ENCODE data around the gene PDE3A.

Gene PDE3A

GRCh38 chr12:20452496-20453010 is 84.2 kb downstream of the PDE3A start:
- Histone ChIP-seq H3K4me1 (ENCODE audit: low read length) (no peaks in the 10 kb centered on the region), H3K4me3 (ENCODE audit: low read length) (no peak overlapping the region), H3K27me3 (replicated peaks; ENCODE audit: insufficient read depth, low read length) (no peaks in the 10 kb centered on the region), H3K36me3 (replicated peaks; ENCODE audit: insufficient read depth, low read length) (no peaks in the 10 kb centered on the region), H3K9me2 (replicated peaks; ENCODE audit: insufficient read depth, low read length) (no peaks in the 10 kb centered on the region), H3K4me2 (ENCODE audit: low read depth, low read length) (no peak overlapping the region), H3K27ac (ENCODE audit: low read length) (no peak overlapping the region), H3F3A (ENCODE audit: insufficient read depth, low read length) (no peaks in the 10 kb centered on the region), H4K20me1 (ENCODE audit: insufficient read depth, low read length) (no peaks in the 10 kb centered on the region), H3K79me2 (ENCODE audit: low read length) (no peaks in the 10 kb centered on the region), H3K9me3 (replicated peaks; ENCODE audit: insufficient read depth, low read length) (no peaks in the 10 kb centered on the region), H2AFZ (ENCODE audit: low read length) (no peak overlapping the region), H3K9ac (ENCODE audit: low read length) (no peak overlapping the region)
- no peak for DNase-seq
- TF ChIP-seq, protein P1, sequence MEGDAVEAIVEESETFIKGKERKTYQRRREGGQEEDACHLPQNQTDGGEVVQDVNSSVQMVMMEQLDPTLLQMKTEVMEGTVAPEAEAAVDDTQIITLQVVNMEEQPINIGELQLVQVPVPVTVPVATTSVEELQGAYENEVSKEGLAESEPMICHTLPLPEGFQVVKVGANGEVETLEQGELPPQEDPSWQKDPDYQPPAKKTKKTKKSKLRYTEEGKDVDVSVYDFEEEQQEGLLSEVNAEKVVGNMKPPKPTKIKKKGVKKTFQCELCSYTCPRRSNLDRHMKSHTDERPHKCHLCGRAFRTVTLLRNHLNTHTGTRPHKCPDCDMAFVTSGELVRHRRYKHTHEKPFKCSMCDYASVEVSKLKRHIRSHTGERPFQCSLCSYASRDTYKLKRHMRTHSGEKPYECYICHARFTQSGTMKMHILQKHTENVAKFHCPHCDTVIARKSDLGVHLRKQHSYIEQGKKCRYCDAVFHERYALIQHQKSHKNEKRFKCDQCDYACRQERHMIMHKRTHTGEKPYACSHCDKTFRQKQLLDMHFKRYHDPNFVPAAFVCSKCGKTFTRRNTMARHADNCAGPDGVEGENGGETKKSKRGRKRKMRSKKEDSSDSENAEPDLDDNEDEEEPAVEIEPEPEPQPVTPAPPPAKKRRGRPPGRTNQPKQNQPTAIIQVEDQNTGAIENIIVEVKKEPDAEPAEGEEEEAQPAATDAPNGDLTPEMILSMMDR (IDR thresholded peaks at IDR 0.05; ENCODE audit: low read length), result no peak

DNA sequence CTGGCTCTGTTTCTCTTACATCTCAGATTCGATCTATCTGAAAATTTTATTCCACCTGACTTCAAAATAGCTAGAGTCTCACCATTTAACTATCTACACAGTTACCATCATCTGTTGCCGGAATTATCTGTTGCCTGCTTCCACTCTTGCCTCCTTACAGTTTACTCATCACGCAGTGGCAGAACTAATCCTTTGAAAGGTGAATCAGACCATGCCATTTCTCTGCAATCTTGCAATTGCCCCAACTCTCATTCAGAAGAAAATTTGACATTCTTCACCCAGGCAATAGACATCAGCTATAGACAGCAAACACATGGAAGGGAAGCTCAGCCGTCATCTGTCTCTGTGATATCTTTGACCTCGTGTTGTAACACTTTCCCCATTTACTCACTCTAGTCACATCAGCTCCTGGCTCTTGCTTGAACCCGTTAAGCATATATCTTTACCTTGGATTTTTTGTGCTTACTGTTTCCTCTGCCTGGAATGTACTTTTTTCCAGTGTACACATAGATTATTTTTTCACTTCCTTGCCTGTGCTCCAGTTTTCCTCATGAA is 85.5 kb downstream of the PDE3A start:
- no peak overlapping the region for H3K27ac ChIP-seq (ENCODE audit: low read length)
- H3F3A ChIP-seq (ENCODE audit: insufficient read depth, low read length), result no peaks in the 10 kb centered on the region
- H3K4me2 ChIP-seq (ENCODE audit: low read depth, low read length), result no peak overlapping the region
- H3K79me2 ChIP-seq (ENCODE audit: low read length), result no peaks in the 10 kb centered on the region
- H2AFZ ChIP-seq (ENCODE audit: low read length), result no peak overlapping the region
- no peaks in the 10 kb centered on the region for H3K36me3 ChIP-seq (replicated peaks; ENCODE audit: insufficient read depth, low read length)
- no peaks in the 10 kb centered on the region for H3K9me2 ChIP-seq (replicated peaks; ENCODE audit: insufficient read depth, low read length)
- H3K9me3 ChIP-seq (replicated peaks; ENCODE audit: insufficient read depth, low read length), result no peaks in the 10 kb centered on the region
- H3K4me3 ChIP-seq (ENCODE audit: low read length), result no peak overlapping the region
- no peaks in the 10 kb centered on the region for H3K4me1 ChIP-seq (ENCODE audit: low read length)
- DNase-seq, result no peak
- H3K27me3 ChIP-seq (replicated peaks; ENCODE audit: insufficient read depth, low read length), result no peaks in the 10 kb centered on the region
- no peak overlapping the region for H3K9ac ChIP-seq (ENCODE audit: low read length)
- no peaks in the 10 kb centered on the region for H4K20me1 ChIP-seq (ENCODE audit: insufficient read depth, low read length)
- TF ChIP-seq EZH2phosphoT487 (IDR thresholded peaks at IDR 0.05; ENCODE audit: low read length) (no peak), EZH2 (optimal IDR thresholded peaks at IDR 0.05; ENCODE audit: low read depth, low read length) (no peak)
- TF ChIP-seq, protein P1 (IDR thresholded peaks at IDR 0.05; ENCODE audit: low read length), result no peak

DNA sequence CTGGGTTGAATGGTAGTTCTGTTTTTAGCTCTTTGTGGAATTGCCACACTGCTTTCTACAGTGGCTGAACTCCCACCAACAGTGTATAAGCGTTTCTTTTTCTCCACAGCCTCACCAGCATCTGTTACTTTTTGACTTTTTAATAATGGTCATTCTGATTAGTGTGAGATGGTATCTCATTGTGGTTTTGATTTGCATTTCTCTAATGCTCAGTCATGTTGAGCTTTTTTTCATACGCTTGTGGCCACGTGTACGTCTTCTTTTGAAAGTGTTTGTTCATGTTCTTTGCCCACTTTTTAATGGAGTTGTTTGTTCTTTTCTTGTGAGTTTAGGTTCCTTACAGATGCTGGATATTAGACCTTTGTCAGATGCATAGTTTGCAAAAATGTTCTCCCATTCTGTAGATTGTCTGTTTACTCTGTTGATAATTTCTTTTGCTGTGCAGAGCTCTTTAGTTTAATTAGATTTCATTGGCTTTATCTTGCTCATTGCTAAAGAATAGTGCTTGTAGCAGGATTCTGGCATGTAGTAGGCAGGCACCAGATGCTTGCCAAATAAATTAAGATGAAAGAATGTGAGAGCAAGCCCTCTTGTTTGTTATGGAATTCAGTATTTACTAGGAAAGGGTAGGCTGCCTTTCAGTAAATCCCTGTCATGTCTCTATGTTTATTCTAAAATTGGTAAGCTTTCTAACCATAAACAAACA is 86.8 kb downstream of the PDE3A start:
- no peak overlapping the region for H2AFZ ChIP-seq (ENCODE audit: low read length)
- no peaks in the 10 kb centered on the region for H3F3A ChIP-seq (ENCODE audit: insufficient read depth, low read length)
- H3K9me2 ChIP-seq (replicated peaks; ENCODE audit: insufficient read depth, low read length), result no peaks in the 10 kb centered on the region
- no peak overlapping the region for H3K27ac ChIP-seq (ENCODE audit: low read length)
- no peak for DNase-seq
- H3K9ac ChIP-seq (ENCODE audit: low read length), result no peak overlapping the region
- H3K9me3 ChIP-seq (replicated peaks; ENCODE audit: insufficient read depth, low read length), result no peaks in the 10 kb centered on the region
- no peaks in the 10 kb centered on the region for H3K79me2 ChIP-seq (ENCODE audit: low read length)
- no peaks in the 10 kb centered on the region for H4K20me1 ChIP-seq (ENCODE audit: insufficient read depth, low read length)
- no peaks in the 10 kb centered on the region for H3K27me3 ChIP-seq (replicated peaks; ENCODE audit: insufficient read depth, low read length)
- no peaks in the 10 kb centered on the region for H3K4me1 ChIP-seq (ENCODE audit: low read length)
- H3K36me3 ChIP-seq (replicated peaks; ENCODE audit: insufficient read depth, low read length), result no peaks in the 10 kb centered on the region
- H3K4me2 ChIP-seq (ENCODE audit: low read depth, low read length), result no peak overlapping the region
- no peak overlapping the region for H3K4me3 ChIP-seq (ENCODE audit: low read length)
- TF ChIP-seq EZH2phosphoT487 (IDR thresholded peaks at IDR 0.05; ENCODE audit: low read length), result no peak
- TF ChIP-seq, protein P1 (IDR thresholded peaks at IDR 0.05; ENCODE audit: low read length), result no peak
- TF ChIP-seq EZH2 (optimal IDR thresholded peaks at IDR 0.05; ENCODE audit: low read depth, low read length), result no peak
